ENCODE measurements around the gene CMC4.
A peak's percentile ranks its signal among the peaks of the same experiment; 100 is the strongest.

The CMC4 gene

GRCh38 chrX:155053656-155054055, 17.3 kb downstream of the CMC4 start:
- peaks cover 3 to 19% of the 10 kb centered on the region in 2 experiments for H3K36me3 ChIP-seq (ENCODE audit: control insufficient read depth in 1 of 2, insufficient read depth in 2 of 2, low read depth in 1 of 2, low read length in 2 of 2)
- DNase-seq, result no peak
- H2BK12ac ChIP-seq (ENCODE audit: low read length in 2 of 2), result no peak overlapping the region
- no peak overlapping the region for H2BK120ac ChIP-seq (ENCODE audit: low read depth, low read length)
- 99% methylated on average over 3 of the region's 3 CpGs for WGBS
- H3K4me3 ChIP-seq (ENCODE audit: insufficient read depth in 1 of 2, low read depth in 1 of 2, low read length in 2 of 2), result no peak overlapping the region
- no peak overlapping the region for H2BK5ac ChIP-seq (ENCODE audit: low read depth, low read length, poor library complexity, severe bottlenecking)
- no peak overlapping the region for H3K23ac ChIP-seq (ENCODE audit: low read length in 2 of 2)
- H2AFZ ChIP-seq (ENCODE audit: low read depth, low read length), result no peak overlapping the region
- H3K9ac ChIP-seq (ENCODE audit: low read length), result no peak overlapping the region
- H3K4ac ChIP-seq (ENCODE audit: low read depth in 1 of 2, low read length in 2 of 2), result no peak overlapping the region
- H4K8ac ChIP-seq (ENCODE audit: low read length), result no peak overlapping the region
- no peak overlapping the region for H2AK5ac ChIP-seq (ENCODE audit: low read length, severe bottlenecking)
- no peaks in the 10 kb centered on the region for H3K9me3 ChIP-seq (ENCODE audit: control insufficient read depth, low read length)
- no peak overlapping the region for H4K91ac ChIP-seq (ENCODE audit: low read length)
- no peaks in the 10 kb centered on the region for H3K27me3 ChIP-seq (ENCODE audit: control insufficient read depth in 1 of 2, insufficient read depth in 1 of 2, low read length in 2 of 2)
- H3K18ac ChIP-seq (ENCODE audit: low read depth in 1 of 2, low read length in 2 of 2), result no peak overlapping the region
- H3K27ac ChIP-seq (ENCODE audit: low read length, poor library complexity, severe bottlenecking), result peak overlapping the region; percentile 41
- H2BK15ac ChIP-seq (ENCODE audit: low read depth, poor library complexity, severe bottlenecking), result no peak overlapping the region
- no peak overlapping the region for H3K14ac ChIP-seq (ENCODE audit: low read length in 2 of 2)
- H3K4me2 ChIP-seq (ENCODE audit: low read length, poor library complexity, severe bottlenecking), result no peak overlapping the region
- H3K4me1 ChIP-seq (ENCODE audit: control insufficient read depth, insufficient read depth, low read depth, low read length), result peaks cover 15% of the 10 kb centered on the region
- peaks cover 4% of the 10 kb centered on the region for H3K79me1 ChIP-seq (replicated peaks; ENCODE audit: low read length, poor library complexity, severe bottlenecking)

GRCh38 chrX:155052738-155053498, 18.0 kb downstream of the CMC4 start:
- Histone ChIP-seq H3K9me3 (ENCODE audit: control insufficient read depth, low read length) (no peaks in the 10 kb centered on the region), H3K4me2 (ENCODE audit: low read length, poor library complexity, severe bottlenecking) (no peak overlapping the region), H3K14ac (ENCODE audit: low read length in 2 of 2) (no peak overlapping the region), H4K91ac (ENCODE audit: low read length) (no peak overlapping the region), H3K4me1 (ENCODE audit: control insufficient read depth, insufficient read depth, low read depth, low read length) (peaks cover 15% of the 10 kb centered on the region), H2BK5ac (ENCODE audit: low read depth, low read length, poor library complexity, severe bottlenecking) (no peak overlapping the region), H3K18ac (ENCODE audit: low read depth in 1 of 2, low read length in 2 of 2) (no peak overlapping the region), H3K9ac (ENCODE audit: low read length) (no peak overlapping the region), H3K79me1 (replicated peaks; ENCODE audit: low read length, poor library complexity, severe bottlenecking) (peaks cover 4% of the 10 kb centered on the region), H2BK120ac (ENCODE audit: low read depth, low read length) (no peak overlapping the region), H2BK12ac (ENCODE audit: low read length in 2 of 2) (no peak overlapping the region), H3K27ac (ENCODE audit: low read length, poor library complexity, severe bottlenecking) (peak overlapping the region; percentile 66), H2AK5ac (ENCODE audit: low read length, severe bottlenecking) (no peak overlapping the region), H2BK15ac (ENCODE audit: low read depth, poor library complexity, severe bottlenecking) (no peak overlapping the region), H3K23ac (ENCODE audit: low read length in 2 of 2) (no peak overlapping the region), H3K4ac (ENCODE audit: low read depth in 1 of 2, low read length in 2 of 2) (no peak overlapping the region), H4K8ac (ENCODE audit: low read length) (no peak overlapping the region), H2AFZ (ENCODE audit: low read depth, low read length) (no peak overlapping the region), H3K36me3 (ENCODE audit: control insufficient read depth in 1 of 2, insufficient read depth in 2 of 2, low read depth in 1 of 2, low read length in 2 of 2) (peaks cover 3 to 19% of the 10 kb centered on the region in 2 experiments), H3K4me3 (ENCODE audit: insufficient read depth in 1 of 2, low read depth in 1 of 2, low read length in 2 of 2) (no peak overlapping the region), H3K27me3 (ENCODE audit: control insufficient read depth in 1 of 2, insufficient read depth in 1 of 2, low read length in 2 of 2) (no peaks in the 10 kb centered on the region)
- DNase-seq, result no peak
- WGBS, result 95% methylated on average over 5 of the region's 5 CpGs

GRCh38 chrX:155048977-155049619, 21.8 kb downstream of the CMC4 start:
- H2BK12ac ChIP-seq (ENCODE audit: low read length in 2 of 2), result no peak overlapping the region
- no peak overlapping the region for H2AK5ac ChIP-seq (ENCODE audit: low read length, severe bottlenecking)
- H3K4me2 ChIP-seq (ENCODE audit: low read length, poor library complexity, severe bottlenecking), result no peak overlapping the region
- no peaks in the 10 kb centered on the region for H3K9me3 ChIP-seq (ENCODE audit: control insufficient read depth, low read length)
- peaks cover 0 to 10% of the 10 kb centered on the region in 2 experiments for H3K36me3 ChIP-seq (ENCODE audit: control insufficient read depth in 1 of 2, insufficient read depth in 2 of 2, low read depth in 1 of 2, low read length in 2 of 2)
- no peak overlapping the region for H3K27ac ChIP-seq (ENCODE audit: low read length, poor library complexity, severe bottlenecking)
- no peak overlapping the region for H3K14ac ChIP-seq (ENCODE audit: low read length in 2 of 2)
- no peak overlapping the region for H4K8ac ChIP-seq (ENCODE audit: low read length)
- DNase-seq, result peak; percentile 56
- H2BK120ac ChIP-seq (ENCODE audit: low read depth, low read length), result no peak overlapping the region
- WGBS, result 17% methylated on average over 2 of the region's 9 CpGs
- H2BK5ac ChIP-seq (ENCODE audit: low read depth, low read length, poor library complexity, severe bottlenecking), result no peak overlapping the region
- no peak overlapping the region for H2BK15ac ChIP-seq (ENCODE audit: low read depth, poor library complexity, severe bottlenecking)
- no peaks in the 10 kb centered on the region for H3K27me3 ChIP-seq (ENCODE audit: control insufficient read depth in 1 of 2, insufficient read depth in 1 of 2, low read length in 2 of 2)
- H3K23ac ChIP-seq (ENCODE audit: low read length in 2 of 2), result no peak overlapping the region
- peak overlapping the region; percentile 20 for H3K9ac ChIP-seq (ENCODE audit: low read length)
- H3K18ac ChIP-seq (ENCODE audit: low read depth in 1 of 2, low read length in 2 of 2), result no peak overlapping the region
- no peak overlapping the region for H4K91ac ChIP-seq (ENCODE audit: low read length)
- H3K4me1 ChIP-seq (ENCODE audit: control insufficient read depth, insufficient read depth, low read depth, low read length), result peaks cover 3% of the 10 kb centered on the region
- H3K4ac ChIP-seq (ENCODE audit: low read depth in 1 of 2, low read length in 2 of 2), result no peak overlapping the region
- no peak overlapping the region for H2AFZ ChIP-seq (ENCODE audit: low read depth, low read length)
- peaks cover 5% of the 10 kb centered on the region for H3K79me1 ChIP-seq (replicated peaks; ENCODE audit: low read length, poor library complexity, severe bottlenecking)
- no peak overlapping the region for H3K4me3 ChIP-seq (ENCODE audit: insufficient read depth in 1 of 2, low read depth in 1 of 2, low read length in 2 of 2)

- no peaks in the 10 kb centered on the region for H3K9me3 ChIP-seq (ENCODE audit: control insufficient read depth, low read length)
- DNase-seq, result no peak
- H3K27ac ChIP-seq (ENCODE audit: low read length, poor library complexity, severe bottlenecking), result no peak overlapping the region
- no peak overlapping the region for H3K4me2 ChIP-seq (ENCODE audit: low read length, poor library complexity, severe bottlenecking)
- H3K27me3 ChIP-seq (ENCODE audit: control insufficient read depth in 1 of 2, insufficient read depth in 1 of 2, low read length in 2 of 2), result no peaks in the 10 kb centered on the region
- H2BK120ac ChIP-seq (ENCODE audit: low read depth, low read length), result no peak overlapping the region
- H2AK5ac ChIP-seq (ENCODE audit: low read length, severe bottlenecking), result no peak overlapping the region
- H3K14ac ChIP-seq (ENCODE audit: low read length in 2 of 2), result no peak overlapping the region
- no peak overlapping the region for H2BK12ac ChIP-seq (ENCODE audit: low read length in 2 of 2)
- WGBS, result 98% methylated on average over 4 of the region's 5 CpGs
- no peak overlapping the region for H4K91ac ChIP-seq (ENCODE audit: low read length)
- no peak overlapping the region for H3K18ac ChIP-seq (ENCODE audit: low read depth in 1 of 2, low read length in 2 of 2)
- H2AFZ ChIP-seq (ENCODE audit: low read depth, low read length), result no peak overlapping the region
- H3K23ac ChIP-seq (ENCODE audit: low read length in 2 of 2), result no peak overlapping the region
- no peak overlapping the region for H2BK5ac ChIP-seq (ENCODE audit: low read depth, low read length, poor library complexity, severe bottlenecking)
- peaks cover 0 to 8% of the 10 kb centered on the region in 2 experiments for H3K36me3 ChIP-seq (ENCODE audit: control insufficient read depth in 1 of 2, insufficient read depth in 2 of 2, low read depth in 1 of 2, low read length in 2 of 2)
- H4K8ac ChIP-seq (ENCODE audit: low read length), result no peak overlapping the region
- no peak overlapping the region for H3K4me3 ChIP-seq (ENCODE audit: insufficient read depth in 1 of 2, low read depth in 1 of 2, low read length in 2 of 2)
- no peak overlapping the region for H3K9ac ChIP-seq (ENCODE audit: low read length)
- peaks cover 5% of the 10 kb centered on the region for H3K79me1 ChIP-seq (replicated peaks; ENCODE audit: low read length, poor library complexity, severe bottlenecking)
- no peak overlapping the region for H3K4ac ChIP-seq (ENCODE audit: low read depth in 1 of 2, low read length in 2 of 2)
- no peak overlapping the region for H2BK15ac ChIP-seq (ENCODE audit: low read depth, poor library complexity, severe bottlenecking)
- peaks cover 2% of the 10 kb centered on the region for H3K4me1 ChIP-seq (ENCODE audit: control insufficient read depth, insufficient read depth, low read depth, low read length)
Measured at GRCh38 chrX:155046811-155047528, 24.0 kb downstream of the CMC4 start.
